HK-2 (cell line): ENCODE data around the gene SUSD6.
"Not testable (repeated sequence)": the region's sequence is repeated elsewhere in the genome, so short reads cannot be mapped to it uniquely, and the experiment has no call there.

Source experiments
- DNase-seq: peaks from one replicate; pipeline ENCODE4 v3.0.0-alpha.2; 2018; ENCODE audit not compliant: unreplicated experiment

Gene SUSD6

GRCh38 chr14:69593018-69593677 lies 18.2 kb upstream of the SUSD6 start:
- DNase-seq: no peak

GRCh38 chr14:69594846-69595245 lies 16.6 kb upstream of the SUSD6 start:
- DNase-seq: no peak

GRCh38 chr14:69595336-69595735 lies 16.1 kb upstream of the SUSD6 start:
- no peak for DNase-seq

DNA sequence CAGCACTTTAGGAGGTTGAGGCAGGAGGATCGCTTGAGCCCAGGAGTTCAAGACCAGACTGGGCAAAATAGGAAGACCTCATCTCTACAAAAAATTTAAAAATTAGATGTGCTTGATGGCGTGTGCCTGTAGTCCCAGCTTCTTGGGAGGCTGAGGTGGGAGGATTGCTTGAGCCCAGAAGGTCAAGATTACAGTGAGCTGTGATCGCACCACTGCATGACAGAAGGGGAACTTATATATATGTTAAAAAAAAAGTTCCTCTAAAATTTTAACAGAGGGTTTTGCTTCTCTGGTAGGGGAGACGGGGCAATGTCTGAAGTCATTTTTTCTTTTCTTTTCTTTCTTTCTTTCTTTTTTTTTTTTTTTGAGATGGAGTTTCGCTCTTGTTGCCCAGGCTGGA lies 12.0 kb upstream of the SUSD6 start:
- not testable (repeated sequence) for DNase-seq

GRCh38 chr14:69600304-69600891 lies 11.0 kb upstream of the SUSD6 start:
- no peak for DNase-seq

- DNase-seq: no peak
Measured at GRCh38 chr14:69605738-69606137, 5.7 kb upstream of the SUSD6 start.

DNA sequence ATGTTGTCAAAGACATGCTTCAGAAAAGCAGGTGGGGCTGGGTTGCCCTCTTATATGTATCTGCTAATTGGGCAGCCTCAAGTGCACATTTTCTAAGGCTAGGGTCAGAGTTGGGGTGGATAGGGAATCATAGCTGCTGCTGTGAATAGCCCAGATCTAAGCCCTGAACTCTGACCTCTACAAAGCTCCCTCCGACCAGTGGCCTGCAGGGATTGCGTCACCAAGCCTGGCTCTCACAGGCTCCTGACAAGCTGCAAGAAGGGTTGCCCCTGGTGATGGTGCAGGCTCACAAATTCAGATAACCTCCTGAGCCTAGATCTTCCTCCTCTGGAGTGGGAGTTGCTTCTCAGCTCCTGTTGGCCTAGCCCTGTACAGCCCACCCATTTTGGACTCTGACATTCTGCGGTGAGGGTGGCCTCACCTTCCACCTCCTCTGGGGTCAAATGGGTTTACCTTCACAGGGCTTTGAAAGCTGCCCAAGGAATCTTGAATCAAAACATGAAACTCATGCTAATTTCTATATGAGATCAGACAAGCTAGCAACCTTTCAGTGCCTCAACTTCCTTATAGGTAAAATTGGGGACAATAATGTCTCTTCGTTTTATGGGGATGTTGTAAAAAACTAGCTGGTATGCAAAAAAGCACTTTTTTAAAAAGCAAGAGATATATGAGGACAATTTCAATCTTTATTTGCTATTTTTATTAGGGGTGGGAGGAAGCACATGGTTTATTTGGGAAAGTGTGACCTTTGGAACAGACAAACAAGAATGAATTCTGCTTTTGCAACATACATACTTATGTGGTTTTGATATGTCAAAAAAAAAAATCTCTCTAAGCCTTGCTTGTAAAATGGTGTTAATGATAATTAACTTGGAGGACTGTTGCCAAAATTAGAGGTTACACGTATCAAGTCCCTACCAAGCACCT lies 4.9 kb upstream of the SUSD6 start:
- DNase-seq: no peak

GRCh38 chr14:69610020-69610873 lies 1.1 kb upstream of the SUSD6 start:
- DNase-seq: no peak

DNA sequence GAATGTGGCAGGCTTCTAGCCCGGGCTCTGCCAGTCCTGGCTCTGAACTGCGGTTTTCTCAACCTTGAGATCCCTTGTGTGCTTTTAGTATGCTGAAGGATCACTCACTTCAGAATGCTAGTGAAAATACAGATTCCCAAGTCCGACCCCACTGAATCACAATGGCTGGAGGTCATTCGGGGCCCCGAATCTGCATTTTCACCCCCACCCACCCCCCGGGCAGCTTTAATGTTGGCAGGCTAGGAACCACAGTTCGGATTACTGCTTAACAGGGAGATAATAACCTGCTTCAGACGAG lies 573 bp upstream of the SUSD6 start:
- no peak for DNase-seq

- DNase-seq: peak; percentile 42
Measured at GRCh38 chr14:69612014-69612782, 802 bp downstream of the SUSD6 start.

DNA sequence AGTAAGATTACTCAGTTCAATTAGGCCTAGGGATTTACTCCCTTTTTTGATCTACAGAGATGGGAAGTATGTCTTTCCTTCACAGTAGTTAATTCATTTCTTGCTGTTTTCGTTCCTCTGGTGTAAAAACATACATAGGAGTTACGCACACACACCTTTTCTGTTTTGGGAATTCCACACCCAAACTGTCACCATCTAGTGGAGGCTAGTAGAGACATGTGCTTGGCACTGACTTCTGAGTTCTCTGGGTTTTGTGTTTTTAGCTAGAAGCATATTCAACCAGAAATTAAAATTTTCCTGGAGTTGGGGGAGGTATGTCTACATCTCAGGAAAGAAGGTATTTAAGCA lies 1.4 kb downstream of the SUSD6 start:
- no peak for DNase-seq

DNA sequence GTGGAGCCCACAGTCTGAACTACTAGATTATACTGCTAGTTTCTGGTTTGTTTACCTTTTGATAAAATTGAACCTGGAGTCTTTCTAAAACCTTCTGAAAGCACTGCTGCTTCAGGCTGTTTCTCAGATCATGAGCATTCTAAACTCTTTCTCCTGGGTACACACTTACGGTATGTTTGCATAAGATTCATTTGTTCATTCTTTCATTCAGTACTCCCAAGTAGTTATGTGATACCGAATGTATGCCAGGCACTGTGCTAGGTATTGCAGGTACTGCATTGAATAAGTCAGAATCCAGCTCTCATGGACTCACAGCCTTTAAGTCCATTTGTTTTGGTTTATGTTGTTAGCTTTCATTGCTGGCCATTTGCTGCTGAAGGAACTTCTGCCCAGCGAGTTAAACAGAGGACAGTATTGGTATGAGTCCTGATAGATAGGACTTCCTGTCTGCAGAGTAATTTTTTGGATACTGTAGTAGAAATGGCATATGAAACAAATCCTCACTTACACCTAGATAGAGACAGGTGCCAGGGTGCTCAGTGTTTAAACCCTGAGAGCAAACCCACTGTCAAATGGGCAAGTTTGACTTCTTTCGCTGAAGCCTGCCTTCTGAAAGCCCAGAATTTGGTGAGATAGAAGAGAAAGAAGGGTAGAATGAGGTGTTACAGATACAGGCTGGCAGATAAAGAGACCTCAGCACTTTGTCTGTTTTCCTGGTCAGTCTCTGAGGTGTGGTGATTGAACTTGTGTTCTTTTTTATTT lies 2.1 kb downstream of the SUSD6 start:
- DNase-seq: no peak

DNA sequence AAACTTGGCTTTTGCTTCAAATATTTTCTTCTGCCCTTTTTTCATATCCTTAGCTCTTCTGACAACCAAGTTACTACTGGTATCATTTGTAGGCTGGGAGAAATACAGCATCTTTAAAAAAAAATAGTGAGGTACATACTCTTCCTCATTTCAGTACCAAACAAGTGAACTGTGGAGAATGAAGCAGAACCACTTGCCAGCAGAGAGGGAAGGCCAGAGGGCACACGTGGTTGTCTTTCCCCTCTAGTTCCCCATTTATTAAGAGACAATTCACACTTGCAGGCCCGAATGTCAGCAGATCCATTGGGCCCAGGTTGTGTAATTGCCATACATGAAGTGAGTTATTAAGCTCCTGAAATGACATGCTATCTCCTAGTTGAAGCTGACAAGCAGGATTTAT lies 3.2 kb downstream of the SUSD6 start:
- no peak for DNase-seq

- no peak for DNase-seq
Measured at GRCh38 chr14:69615121-69615495, 3.7 kb downstream of the SUSD6 start.

DNA sequence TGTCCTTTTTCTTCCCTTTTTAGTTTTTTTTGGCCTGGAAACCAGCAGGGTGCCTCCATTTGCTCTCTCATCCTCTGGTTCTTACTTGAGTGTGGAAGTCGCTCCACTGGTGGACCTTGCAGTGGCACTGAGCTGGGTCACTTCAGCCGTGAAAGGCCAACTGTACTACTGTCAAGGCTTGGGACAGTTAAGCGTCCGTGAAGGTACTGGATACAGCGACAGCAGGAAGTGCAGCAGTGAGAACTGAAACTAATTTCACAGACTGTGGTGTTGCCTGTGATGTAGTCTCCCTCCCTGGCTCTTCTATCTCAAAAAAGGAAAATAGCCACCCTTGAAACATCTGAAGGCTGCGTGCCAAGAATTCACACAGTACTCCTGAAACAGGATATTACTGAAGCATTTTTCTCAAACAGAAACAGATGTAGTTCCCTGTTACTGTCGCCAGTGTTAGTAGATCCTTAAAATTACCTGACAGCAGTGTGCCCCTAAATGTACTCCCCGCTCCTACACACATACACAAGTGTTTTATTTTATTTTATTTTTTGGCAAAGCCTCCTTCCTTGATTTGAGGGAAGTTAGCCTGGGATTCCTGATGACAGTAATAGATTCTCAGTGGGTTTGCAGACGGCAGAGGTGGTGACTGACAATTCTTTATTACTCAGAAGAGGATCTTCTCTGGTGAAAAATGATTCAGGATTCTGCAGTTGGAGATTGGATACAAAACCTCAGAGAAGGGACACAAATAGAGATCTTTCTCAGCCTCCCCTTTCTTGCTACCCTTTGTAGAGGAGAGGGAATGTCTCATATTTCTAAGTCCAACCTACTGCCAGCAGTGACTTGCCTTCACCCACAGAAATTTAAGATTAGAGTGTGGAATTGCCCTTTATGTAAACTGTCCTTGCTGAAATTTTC lies 4.4 kb downstream of the SUSD6 start:
- no peak for DNase-seq

DNA sequence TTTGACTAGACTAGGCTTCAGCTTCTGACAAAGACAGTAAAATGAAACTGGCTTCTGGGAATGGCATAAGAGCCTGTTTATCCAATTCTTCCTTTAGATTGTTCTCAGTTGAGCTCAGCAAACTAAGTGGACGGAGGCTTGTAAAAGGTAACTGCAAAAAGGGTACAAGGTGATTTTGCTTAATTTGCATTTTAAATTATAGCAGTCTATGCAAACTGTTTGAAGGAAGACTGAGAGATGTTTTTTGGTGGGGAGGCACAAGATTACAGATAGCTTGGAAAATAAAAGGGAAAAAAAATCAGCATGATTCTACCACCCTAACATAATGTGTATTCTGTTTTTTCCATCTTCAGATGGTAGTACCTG lies 5.0 kb downstream of the SUSD6 start:
- no peak for DNase-seq

DNA sequence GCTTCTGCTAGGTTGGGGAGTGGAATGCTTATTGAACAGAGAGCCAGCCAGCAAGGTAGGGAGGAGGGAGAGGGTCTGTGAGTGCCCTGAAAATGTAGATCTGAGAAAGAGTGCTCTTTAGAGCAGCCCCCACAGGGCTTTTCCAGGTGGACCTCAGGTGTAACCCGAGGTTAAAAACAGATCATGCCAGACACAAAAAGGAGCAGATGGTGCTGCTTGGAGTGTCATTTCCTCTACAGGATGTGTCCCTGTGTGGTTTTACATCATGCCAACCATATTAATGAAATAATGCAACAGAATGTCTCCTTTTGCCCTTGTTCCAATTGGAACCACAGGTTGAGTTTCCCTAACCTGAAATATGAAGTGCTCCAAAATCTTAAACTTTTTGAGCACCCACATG lies 6.4 kb downstream of the SUSD6 start:
- DNase-seq: no peak

- DNase-seq: no peak
Measured at GRCh38 chr14:69619012-69619411, 7.6 kb downstream of the SUSD6 start.

DNA sequence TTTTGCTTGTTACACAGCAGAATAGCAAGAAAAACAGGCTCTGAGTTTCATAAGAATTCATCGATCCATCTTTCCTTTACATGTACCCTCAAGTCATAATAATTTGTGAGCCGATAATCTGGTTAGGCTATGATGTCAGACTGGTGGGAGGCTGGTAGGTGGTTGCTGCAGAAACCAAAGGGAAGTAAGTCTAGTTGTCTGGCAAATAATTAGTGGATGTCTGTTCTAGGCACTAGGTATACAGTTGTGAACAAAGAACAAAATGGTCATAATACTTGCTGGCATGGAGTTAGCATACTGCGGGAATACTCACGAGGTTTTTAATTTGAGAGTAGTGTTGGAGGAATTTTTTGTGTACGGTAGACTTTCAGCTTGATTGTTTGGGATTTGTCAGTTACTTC lies 8.8 kb downstream of the SUSD6 start:
- no peak for DNase-seq

GRCh38 chr14:69620981-69621380 lies 9.6 kb downstream of the SUSD6 start:
- DNase-seq: no peak
